IMR-90 (cell line): Measurements from ENCODE around the gene IGFBP6. TPM values are rescaled to one million over a fixed set of nuclear protein-coding genes. Genes with fewer than 3 reads are reported as not detected.

Experiments used
- ATAC-seq: fragments of 200-7000 bp; cut with Tn5 transposase; 2 replicates; pipeline ENCODE4 v1.9.1; 2020; ENCODE audit warnings: low read depth, mild to moderate bottlenecking, moderate library complexity
- BruUV-seq: library from RNA; stranded (reverse); fragments of 400-500 nt; replicated peaks from 2 replicates; lab custom pipeline; 2021; lab: Mats Ljungman, UMichigan
- CTCF ChIA-PET: fragments of 300-600 bp; formaldehyde crosslinking; extraction: SDS; loops from one replicate; lab custom pipeline; 2021; ENCODE audit warnings: antibody characterized with exemption; lab: Yijun Ruan, JAX
- POLR2A ChIA-PET: fragments of 300-600 bp; sonication (Branson Sonifier 250); formaldehyde crosslinking; loops from one replicate; lab custom pipeline; 2022; ENCODE audit warnings: antibody characterized with exemption; ENCODE audit not compliant: unreplicated experiment; lab: Charles Lee
- DNase-seq: peaks from one replicate; pipeline ENCODE4 v3.0.0; 2013
- H2AFZ ChIP-seq: replicated peaks from 2 replicates; pipeline ENCODE3; 2013; ENCODE audit warnings: low read length, mild to moderate bottlenecking; ENCODE audit not compliant: poor library complexity
- H2AK5ac ChIP-seq: 2 replicates; pipeline ENCODE4 v1.6.1; 2013; ENCODE audit warnings: low read depth, low read length, inconsistent platforms
- H2AK9ac ChIP-seq: replicated peaks from 2 replicates; pipeline ENCODE3; 2013; ENCODE audit warnings: mild to moderate bottlenecking, low read depth, low read length, moderate library complexity; ENCODE audit not compliant: poor library complexity
- H2BK120ac ChIP-seq: 2 replicates; pipeline ENCODE4 v1.6.1; 2013; ENCODE audit warnings: low read depth, low read length, inconsistent platforms
- H2BK15ac ChIP-seq: 3 replicates; pipeline ENCODE4 v1.6.1; 2013; ENCODE audit warnings: low read depth, low read length, inconsistent platforms
- H2BK20ac ChIP-seq: 2 replicates; pipeline ENCODE4 v1.6.1; 2013; ENCODE audit warnings: low read depth, mild to moderate bottlenecking, inconsistent platforms, low read length, moderate library complexity
- H2BK5ac ChIP-seq: 2 replicates; pipeline ENCODE4 v1.6.1; 2013; ENCODE audit warnings: mild to moderate bottlenecking, low read depth, low read length, inconsistent platforms; ENCODE audit not compliant: poor library complexity, severe bottlenecking
- H3K14ac ChIP-seq: replicated peaks from 2 replicates; pipeline ENCODE4 v1.6.1; 2013; ENCODE audit warnings: low read depth, low read length, inconsistent platforms
- H3K18ac ChIP-seq: 2 replicates; pipeline ENCODE4 v1.6.1; 2013; ENCODE audit warnings: low read depth, low read length, control low read depth
- H3K23ac ChIP-seq: 2 replicates; pipeline ENCODE4 v1.6.1; 2013; ENCODE audit warnings: low read depth, low read length, inconsistent platforms
- H3K27ac ChIP-seq: 2 replicates; pipeline ENCODE4 v1.5.1; 2013; ENCODE audit warnings: mild to moderate bottlenecking, control low read depth, low read length; ENCODE audit not compliant: insufficient read depth
- H3K27me3 ChIP-seq: 2 replicates; pipeline ENCODE4 v1.6.1; 2013; ENCODE audit warnings: low read length; ENCODE audit not compliant: control insufficient read depth, insufficient read depth
- H3K36me3 ChIP-seq: 2 replicates; pipeline ENCODE4 v1.6.1; 2013; ENCODE audit warnings: low read length, mixed read lengths; ENCODE audit not compliant: control insufficient read depth, insufficient read depth
- H3K4ac ChIP-seq: 2 replicates; pipeline ENCODE4 v1.6.1; 2013; ENCODE audit warnings: low read depth, low read length, inconsistent platforms
- H3K4me1 ChIP-seq: 2 replicates; pipeline ENCODE4 v1.6.1; 2013; ENCODE audit warnings: low read length, mixed read lengths; ENCODE audit not compliant: control insufficient read depth, insufficient read depth
- H3K4me2 ChIP-seq: 2 replicates; pipeline ENCODE4 v1.6.1; 2013; ENCODE audit warnings: low read depth, mild to moderate bottlenecking, control low read depth, low read length, moderate library complexity
- H3K4me3 ChIP-seq: 2 replicates; pipeline ENCODE4 v1.5.1; 2013; ENCODE audit warnings: low read depth, mild to moderate bottlenecking, control low read depth, low read length, moderate library complexity; ENCODE audit not compliant: insufficient read depth
- H3K56ac ChIP-seq: 2 replicates; pipeline ENCODE4 v1.6.1; 2013; ENCODE audit warnings: low read length, inconsistent platforms; ENCODE audit not compliant: insufficient read depth; ENCODE audit errors: extremely low read depth
- H3K79me1 ChIP-seq, 2 experiments: 2 replicates each; pipeline ENCODE4 v1.6.1; 2013; ENCODE audit warnings: low read length in 2 of 2, inconsistent platforms in 1 of 2, low read depth in 1 of 2
- H3K9ac ChIP-seq: 2 replicates; pipeline ENCODE4 v1.6.1; 2013; ENCODE audit warnings: low read depth, low read length, control low read depth
- H3K9me1 ChIP-seq: 2 replicates; pipeline ENCODE4 v1.6.1; 2013; ENCODE audit warnings: low read length, inconsistent platforms; ENCODE audit not compliant: insufficient read depth
- H3K9me3 ChIP-seq: 2 replicates; pipeline ENCODE4 v1.6.1; 2013; ENCODE audit warnings: low read length; ENCODE audit not compliant: control insufficient read depth, insufficient read depth
- H4K20me1 ChIP-seq: 2 replicates; pipeline ENCODE4 v1.6.1; 2013; ENCODE audit warnings: low read length, inconsistent platforms; ENCODE audit not compliant: insufficient read depth
- H4K5ac ChIP-seq: 2 replicates; pipeline ENCODE4 v1.6.1; 2013; ENCODE audit warnings: mild to moderate bottlenecking, low read depth, low read length, control low read depth
- H4K8ac ChIP-seq, 2 experiments: 2 replicates each; pipeline ENCODE4 v1.6.1; 2013; ENCODE audit warnings: low read depth in 2 of 2, low read length in 2 of 2, control low read depth in 1 of 2, inconsistent platforms in 1 of 2
- H4K91ac ChIP-seq: 2 replicates; pipeline ENCODE4 v1.6.1; 2013; ENCODE audit warnings: low read depth, low read length, inconsistent platforms; ENCODE audit not compliant: insufficient read depth
- MXI1 ChIP-seq: IDR thresholded peaks from 2 replicates; pipeline ENCODE4 v1.6.1; 2012; ENCODE audit warnings: low read depth, mild to moderate bottlenecking, low read length, moderate library complexity, borderline replicate concordance
- POLR2A ChIP-seq: IDR thresholded peaks from 2 replicates; pipeline ENCODE4 v1.6.1; 2012; ENCODE audit warnings: mild to moderate bottlenecking, low read depth, low read length
- WGBS, 2 experiments: methylation state at CpG; one replicate each; pipeline versions ENCODE4 v1.1.5 to v1.1.7; 2013; ENCODE audit warnings: missing lambda C conversion rate in 2 of 2; ENCODE audit not compliant: insufficient read length in 1 of 2; ENCODE audit errors: extremely low coverage in 2 of 2; 5-methylcytosine and 5-hydroxymethylcytosine counted together
- dilution Hi-C: fragments of 300-500 bp; cut with HindIII; formaldehyde crosslinking; loops from one replicate; pipeline ENCODE4 v1.14.3; 2018; ENCODE audit warnings: low sequenced_read_pairs; ENCODE audit not compliant: unreplicated experiment
- in situ Hi-C: fragments of 300-500 bp; cut with MboI; formaldehyde crosslinking; loops from 3 replicates; pipeline ENCODE4 v1.14.3; 2019; ENCODE audit warnings: low sequenced_read_pairs, inconsistent platforms, mixed read lengths
- intact Hi-C: fragments of 100-400 bp; cut with micrococcal nuclease; formaldehyde crosslinking; loops from 2 replicates; pipeline ENCODE4 v1.10.0; 2022
- polyA plus RNA-seq, 3 experiments: library from polyadenylated mRNA; depleted of rRNA; stranded (reverse); fragments of >200 nt; gene quantifications; 2 replicates each; pipeline ENCODE4 v1.2.3, GENCODE V29; 2012; ENCODE audit warnings: low replicate concordance in 1 of 3
- total RNA-seq: library from RNA; depleted of rRNA; stranded (reverse); fragments of >200 nt; gene quantifications from 2 replicates; pipeline ENCODE4 v1.2.3, GENCODE V29; 2012
- TF ChIP-seq, protein P1 (sequence below): fragments of 150-350 bp; IDR thresholded peaks from 2 replicates; pipeline ENCODE4 v1.6.1; 2017; ENCODE audit warnings: mild to moderate bottlenecking, antibody characterized with exemption, low read length, low read depth

The IGFBP6 gene
- total and polyA plus RNA-seq, 2 of the 4 experiments (the other 2 are of a cell fraction), result 124 to 337 TPM

DNA sequence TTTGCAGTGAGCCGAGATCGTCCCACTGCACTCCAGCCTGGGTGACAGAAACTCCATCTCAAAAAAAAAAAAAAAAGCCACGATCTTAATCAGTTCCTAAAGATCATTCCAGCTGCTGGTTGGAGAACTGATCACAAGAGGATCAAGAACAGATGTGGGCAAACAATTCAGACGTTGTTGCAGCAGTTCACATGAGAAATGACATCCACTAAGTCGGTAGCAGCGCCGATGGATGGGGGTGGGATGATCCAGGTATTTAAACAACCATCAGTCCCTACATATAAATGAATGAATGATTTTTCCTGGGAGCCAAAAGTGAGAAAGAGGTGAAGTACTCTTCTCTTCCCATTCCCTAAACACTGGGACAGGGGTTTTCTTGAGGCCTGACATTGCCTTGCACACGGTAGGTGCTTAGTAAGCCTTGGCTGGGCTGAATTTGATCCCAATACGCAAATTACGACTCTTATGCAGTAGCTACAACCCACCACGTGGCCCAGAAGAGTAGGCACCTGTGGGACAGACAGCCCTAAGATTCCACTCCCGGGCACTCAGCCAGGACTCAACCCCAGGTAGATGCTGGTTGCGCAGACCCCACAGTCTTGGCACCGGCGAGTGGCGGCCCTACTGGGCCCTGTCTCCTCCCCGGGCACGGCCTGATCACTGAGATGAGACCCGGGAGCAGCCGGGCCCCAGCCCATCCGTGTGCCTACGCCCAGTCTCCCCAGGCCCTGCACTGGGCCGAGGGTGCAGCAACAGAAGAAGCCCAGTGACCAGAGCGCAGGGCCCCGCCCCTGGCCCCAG, 18.8 kb upstream of the IGFBP6 start:
- H4K5ac ChIP-seq, result peak overlapping the region; percentile 79
- no peaks in the 10 kb centered on the region for H3K27me3 ChIP-seq
- H3K36me3 ChIP-seq, result peaks cover 23% of the 10 kb centered on the region
- peak overlapping the region; percentile 87 for H3K56ac ChIP-seq
- ChIA-PET POLR2A (interaction anchor here (0.6 to 1.4 kb wide), 10 partner anchors 13 to 430 kb away, joined by 3 to 17 read pairs (median 7); partner anchors contain the start of genes CSAD and ZNF740), CTCF (interaction anchor here (1.0 kb wide), 1 partner anchor 20 kb away, joined by 6 read pairs; no protein-coding TSS in a partner anchor)
- peak overlapping the region; percentile 96 for H3K14ac ChIP-seq
- H3K79me1 ChIP-seq, result peaks cover 16 to 39% of the 10 kb centered on the region in 2 experiments
- intact Hi-C loops (loop anchor here (1.0 to 2.0 kb wide), 2 partner anchors 21 to 102 kb away; partner anchors contain the start of genes CSAD and ZNF740), dilution Hi-C loops (no loop called here), in situ Hi-C loops (no loop called here)
- peak overlapping the region; percentile 83 for H4K91ac ChIP-seq
- TSS peak; percentile 73 for BruUV-seq
- peaks cover 12% of the 10 kb centered on the region; the same call in 1 of the 2 replicates for H3K9me1 ChIP-seq
- H3K18ac ChIP-seq, result peak overlapping the region; percentile 15
- H3K9ac ChIP-seq, result peak overlapping the region; percentile 91
- H3K23ac ChIP-seq, result peak overlapping the region; percentile 88
- peak overlapping the region; percentile 97 for H3K4ac ChIP-seq
- peaks cover 11% of the 10 kb centered on the region for H3K4me1 ChIP-seq
- peak overlapping the region; percentile 74; the same call in 1 of the 2 replicates for H2BK120ac ChIP-seq
- H3K4me3 ChIP-seq, result peak overlapping the region; percentile 80
- peak overlapping the region; percentile 88 for H3K27ac ChIP-seq
- TF ChIP-seq, protein P1, sequence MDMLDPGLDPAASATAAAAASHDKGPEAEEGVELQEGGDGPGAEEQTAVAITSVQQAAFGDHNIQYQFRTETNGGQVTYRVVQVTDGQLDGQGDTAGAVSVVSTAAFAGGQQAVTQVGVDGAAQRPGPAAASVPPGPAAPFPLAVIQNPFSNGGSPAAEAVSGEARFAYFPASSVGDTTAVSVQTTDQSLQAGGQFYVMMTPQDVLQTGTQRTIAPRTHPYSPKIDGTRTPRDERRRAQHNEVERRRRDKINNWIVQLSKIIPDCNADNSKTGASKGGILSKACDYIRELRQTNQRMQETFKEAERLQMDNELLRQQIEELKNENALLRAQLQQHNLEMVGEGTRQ, result peak; percentile 63
- TF ChIP-seq MXI1, result 0 out of 2 replicates have a peak, but pooled peaks have one; percentile 61
- TF ChIP-seq POLR2A, result no peak
- peak overlapping the region; percentile 98 for H2AK9ac ChIP-seq
- H2BK20ac ChIP-seq, result no peak overlapping the region
- peak overlapping the region; percentile 82 for H2BK5ac ChIP-seq
- H3K9me3 ChIP-seq, result no peaks in the 10 kb centered on the region
- peak overlapping the region; percentile 91 for H3K4me2 ChIP-seq
- ATAC-seq (peak; percentile 0; the same call in 1 of the 2 replicates), DNase-seq (peak; percentile 29)
- H2AK5ac ChIP-seq, result peak overlapping the region; percentile 97
- WGBS, 2 experiments, result 6% methylated on average over 10 of the region's 25 CpGs; no CpG with 5 or more reads in 1 of the 2 experiments
- no peaks in the 10 kb centered on the region for H4K20me1 ChIP-seq
- peak overlapping the region; percentile 88 for H2AFZ ChIP-seq
- peak overlapping the region; percentile 41 to 94 for H4K8ac ChIP-seq
- H2BK15ac ChIP-seq, result 0 out of 3 replicates have a peak overlapping the region, but pooled peaks have one; percentile 10
